OCI-LY1 (cell line): Measurements from ENCODE around the gene CDH22.

ENCODE experiments used
- H2AFZ ChIP-seq: fragments of 200-600 bp; sonication (generic), shearing (Covaris generic); 2 replicates; pipeline ENCODE4 v1.6.0; 2014; ENCODE audit warnings: antibody characterized with exemption, mild to moderate bottlenecking, low read length
- H3F3A ChIP-seq: fragments of 200-600 bp; sonication (generic), shearing (Covaris generic); 2 replicates; pipeline ENCODE4 v1.6.0; 2014; ENCODE audit warnings: mild to moderate bottlenecking, antibody characterized with exemption, low read length, moderate library complexity; ENCODE audit not compliant: insufficient read depth
- H3K27ac ChIP-seq: fragments of 200-600 bp; sonication (generic); 2 replicates; pipeline ENCODE4 v1.5.1; 2014; ENCODE audit warnings: low read length, mixed run types, mild to moderate bottlenecking, low read depth; ENCODE audit not compliant: poor library complexity, severe bottlenecking
- H3K27me3 ChIP-seq: fragments of 200-600 bp; sonication (generic); 2 replicates; pipeline ENCODE4 v1.6.0; 2014; ENCODE audit warnings: antibody characterized with exemption, mild to moderate bottlenecking, low read length, moderate library complexity; ENCODE audit not compliant: insufficient read depth
- H3K36me3 ChIP-seq: fragments of 200-600 bp; sonication (generic); 2 replicates; pipeline ENCODE4 v1.6.1; 2014; ENCODE audit warnings: mild to moderate bottlenecking, antibody characterized with exemption, low read length, moderate library complexity, mixed read lengths; ENCODE audit not compliant: insufficient read depth
- H3K4me1 ChIP-seq: fragments of 200-600 bp; sonication (generic); 2 replicates; pipeline ENCODE4 v1.5.1; 2014; ENCODE audit warnings: mild to moderate bottlenecking, low read length, moderate library complexity; ENCODE audit not compliant: insufficient read depth, severe bottlenecking
- H3K4me2 ChIP-seq: fragments of 200-600 bp; sonication (generic), shearing (Covaris generic); 2 replicates; pipeline ENCODE4 v1.6.1; 2014; ENCODE audit warnings: low read length
- H3K4me3 ChIP-seq: fragments of 200-600 bp; sonication (generic); 2 replicates; pipeline ENCODE4 v1.5.1; 2014; ENCODE audit warnings: low read length, low read depth, mild to moderate bottlenecking, mixed read lengths; ENCODE audit not compliant: poor library complexity, severe bottlenecking
- H3K79me2 ChIP-seq: fragments of 200-600 bp; shearing (Covaris generic); 2 replicates; pipeline ENCODE4 v1.6.1; 2016; ENCODE audit warnings: mixed run types, low read length, mixed read lengths; ENCODE audit not compliant: insufficient read depth
- H3K9ac ChIP-seq: fragments of 200-600 bp; sonication (generic), shearing (Covaris generic); 2 replicates; pipeline ENCODE4 v1.6.1; 2014; ENCODE audit warnings: mild to moderate bottlenecking, low read length, mixed read lengths
- H3K9me2 ChIP-seq: fragments of 200-600 bp; sonication (generic), shearing (Covaris generic); 2 replicates; pipeline ENCODE4 v1.6.1; 2014; ENCODE audit warnings: low read depth, mild to moderate bottlenecking, low read length, mixed read lengths
- H3K9me3 ChIP-seq: fragments of 200-600 bp; shearing (Covaris generic); 2 replicates; pipeline ENCODE4 v1.6.1; 2014; ENCODE audit warnings: low read length, mixed read lengths
- H4K20me1 ChIP-seq: fragments of 200-600 bp; sonication (generic), shearing (Covaris generic); 2 replicates; pipeline ENCODE4 v1.6.0; 2016; ENCODE audit warnings: mild to moderate bottlenecking, low read length; ENCODE audit not compliant: insufficient read depth
- EZH2 ChIP-seq: fragments of 200-600 bp; sonication (generic), shearing (Covaris generic); IDR thresholded peaks from 2 replicates; pipeline ENCODE4 v1.8.0; 2017; ENCODE audit warnings: borderline replicate concordance, mixed run types, mild to moderate bottlenecking, antibody characterized with exemption, low read length, moderate library complexity, mixed read lengths
- TF ChIP-seq, protein P1 (sequence below): fragments of 200-600 bp; sonication (generic), shearing (Covaris generic); IDR thresholded peaks from 2 replicates; pipeline ENCODE4 v1.5.1; 2017; ENCODE audit warnings: mild to moderate bottlenecking, antibody characterized with exemption, low read length, moderate library complexity, mixed read lengths

Gene CDH22

DNA sequence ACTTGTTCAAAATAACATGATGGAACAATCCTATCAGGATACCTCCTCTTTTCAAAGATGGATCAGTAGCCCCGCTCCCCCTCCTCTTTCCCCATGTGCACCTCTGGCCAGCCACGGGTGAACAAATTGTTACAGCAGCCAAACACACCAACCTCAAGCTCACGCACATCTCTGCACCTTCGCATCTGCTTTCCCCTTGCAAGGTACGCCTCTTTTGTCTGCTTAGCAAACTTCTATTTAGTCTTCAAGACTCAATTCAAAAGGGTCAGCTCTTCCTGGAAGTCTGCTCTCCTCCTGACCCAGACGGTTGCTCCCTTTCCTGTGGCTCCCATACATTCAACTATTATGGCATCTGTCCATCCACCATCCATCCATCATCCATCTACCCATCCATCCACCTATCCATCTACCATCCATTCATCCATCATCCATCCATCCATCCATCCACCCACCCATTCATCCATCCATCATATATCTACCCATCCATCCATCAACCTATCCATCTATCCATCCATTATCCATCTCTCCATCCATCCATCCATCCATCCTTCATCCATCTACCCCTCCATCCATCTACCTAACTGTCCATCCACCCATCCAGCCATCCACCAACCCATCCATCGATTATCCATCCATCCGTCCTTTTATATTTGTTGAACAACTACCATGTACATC is 36.3 kb upstream of the CDH22 start:
- no peaks in the 10 kb centered on the region for H3K36me3 ChIP-seq
- TF ChIP-seq EZH2, result no peak
- TF ChIP-seq, protein P1, sequence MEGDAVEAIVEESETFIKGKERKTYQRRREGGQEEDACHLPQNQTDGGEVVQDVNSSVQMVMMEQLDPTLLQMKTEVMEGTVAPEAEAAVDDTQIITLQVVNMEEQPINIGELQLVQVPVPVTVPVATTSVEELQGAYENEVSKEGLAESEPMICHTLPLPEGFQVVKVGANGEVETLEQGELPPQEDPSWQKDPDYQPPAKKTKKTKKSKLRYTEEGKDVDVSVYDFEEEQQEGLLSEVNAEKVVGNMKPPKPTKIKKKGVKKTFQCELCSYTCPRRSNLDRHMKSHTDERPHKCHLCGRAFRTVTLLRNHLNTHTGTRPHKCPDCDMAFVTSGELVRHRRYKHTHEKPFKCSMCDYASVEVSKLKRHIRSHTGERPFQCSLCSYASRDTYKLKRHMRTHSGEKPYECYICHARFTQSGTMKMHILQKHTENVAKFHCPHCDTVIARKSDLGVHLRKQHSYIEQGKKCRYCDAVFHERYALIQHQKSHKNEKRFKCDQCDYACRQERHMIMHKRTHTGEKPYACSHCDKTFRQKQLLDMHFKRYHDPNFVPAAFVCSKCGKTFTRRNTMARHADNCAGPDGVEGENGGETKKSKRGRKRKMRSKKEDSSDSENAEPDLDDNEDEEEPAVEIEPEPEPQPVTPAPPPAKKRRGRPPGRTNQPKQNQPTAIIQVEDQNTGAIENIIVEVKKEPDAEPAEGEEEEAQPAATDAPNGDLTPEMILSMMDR, result no peak
- H3K9me2 ChIP-seq, result no peaks in the 10 kb centered on the region
- 0 out of 2 replicates have a peak, but pooled peaks cover 2% of the 10 kb centered on the region for H3F3A ChIP-seq
- no peak overlapping the region for H3K4me3 ChIP-seq
- no peak overlapping the region for H2AFZ ChIP-seq
- no peak overlapping the region for H3K9ac ChIP-seq
- no peaks in the 10 kb centered on the region for H3K27me3 ChIP-seq
- peaks cover 7% of the 10 kb centered on the region for H3K4me1 ChIP-seq
- no peaks in the 10 kb centered on the region for H4K20me1 ChIP-seq
- H3K27ac ChIP-seq, result no peak overlapping the region
- H3K4me2 ChIP-seq, result no peak overlapping the region
- H3K79me2 ChIP-seq, result no peaks in the 10 kb centered on the region
- no peaks in the 10 kb centered on the region for H3K9me3 ChIP-seq

DNA sequence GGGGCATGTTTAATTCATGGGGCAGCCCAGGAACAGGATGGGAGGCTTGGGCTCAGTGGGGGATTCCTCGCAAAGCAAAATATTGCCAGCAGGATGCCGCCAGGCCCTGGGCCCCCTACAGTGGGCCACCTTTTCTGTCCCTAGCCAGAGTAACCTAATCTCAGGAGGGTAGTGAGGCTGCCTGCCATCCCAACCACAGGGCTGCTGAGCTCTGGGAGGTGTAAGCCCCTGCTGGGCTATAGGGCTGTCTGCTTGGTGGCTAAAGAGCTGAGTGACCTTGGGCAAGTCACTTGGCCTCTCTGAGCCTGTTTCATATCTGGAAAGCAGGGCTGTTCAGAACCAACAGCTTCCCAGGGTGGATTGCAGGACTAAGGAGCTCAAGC is 35.7 kb upstream of the CDH22 start:
- peaks cover under 1% of the 10 kb centered on the region for H3K4me1 ChIP-seq
- H3K9me3 ChIP-seq, result no peaks in the 10 kb centered on the region
- H3K4me3 ChIP-seq, result no peak overlapping the region
- H3K79me2 ChIP-seq, result no peaks in the 10 kb centered on the region
- no peaks in the 10 kb centered on the region for H3K27me3 ChIP-seq
- H3K4me2 ChIP-seq, result no peak overlapping the region
- H3K27ac ChIP-seq, result no peak overlapping the region
- no peak overlapping the region for H2AFZ ChIP-seq
- H3F3A ChIP-seq, result 0 out of 2 replicates have a peak, but pooled peaks cover 2% of the 10 kb centered on the region
- H3K36me3 ChIP-seq, result no peaks in the 10 kb centered on the region
- no peak for TF ChIP-seq EZH2
- TF ChIP-seq, protein P1, result no peak
- no peaks in the 10 kb centered on the region for H3K9me2 ChIP-seq
- H3K9ac ChIP-seq, result no peak overlapping the region
- H4K20me1 ChIP-seq, result no peaks in the 10 kb centered on the region

DNA sequence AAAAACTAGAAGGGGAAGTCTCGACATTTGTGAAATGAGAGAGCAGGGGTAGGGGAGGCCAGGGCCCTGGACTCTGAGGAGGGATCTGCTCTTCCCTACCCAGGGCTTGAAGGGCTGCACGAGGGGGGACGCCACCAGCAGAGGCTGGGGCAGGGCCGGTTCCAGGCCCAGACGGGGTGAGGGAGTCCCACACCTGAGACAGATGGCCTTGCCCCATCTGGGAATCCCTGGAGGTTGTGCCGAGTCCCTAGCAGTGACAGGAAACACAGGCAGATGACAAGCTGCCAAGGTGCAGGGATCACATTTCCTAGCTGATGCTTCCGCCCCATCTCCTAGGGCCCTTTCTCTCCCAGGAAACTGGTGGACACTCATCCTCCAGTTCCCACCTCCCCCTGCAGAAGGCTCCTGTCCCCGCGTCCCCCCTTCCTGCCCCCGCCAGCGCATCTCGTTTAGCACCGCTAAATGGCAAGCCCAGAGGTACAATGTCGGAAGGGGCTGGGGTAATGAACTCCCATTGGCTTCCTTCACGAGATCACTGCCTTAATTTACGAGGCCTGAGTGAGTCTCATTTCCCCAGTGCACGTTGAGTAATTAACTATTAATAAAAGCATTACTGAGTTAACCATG is 35.2 kb upstream of the CDH22 start:
- no peaks in the 10 kb centered on the region for H4K20me1 ChIP-seq
- no peaks in the 10 kb centered on the region for H3F3A ChIP-seq
- H3K9me3 ChIP-seq, result no peaks in the 10 kb centered on the region
- H3K4me1 ChIP-seq, result no peaks in the 10 kb centered on the region
- H3K27ac ChIP-seq, result no peak overlapping the region
- H3K27me3 ChIP-seq, result no peaks in the 10 kb centered on the region
- H3K9ac ChIP-seq, result no peak overlapping the region
- H3K9me2 ChIP-seq, result no peaks in the 10 kb centered on the region
- H3K4me3 ChIP-seq, result no peak overlapping the region
- no peaks in the 10 kb centered on the region for H3K79me2 ChIP-seq
- TF ChIP-seq EZH2, result no peak
- TF ChIP-seq, protein P1, result no peak
- H2AFZ ChIP-seq, result no peak overlapping the region
- no peaks in the 10 kb centered on the region for H3K36me3 ChIP-seq
- H3K4me2 ChIP-seq, result no peak overlapping the region
